H9 (cell line): Measurements from ENCODE around the gene SPATA2L. TPM values are rescaled to one million over a fixed set of nuclear protein-coding genes. Genes with fewer than 3 reads are reported as not detected.

Experiments
- DNase-seq: peaks from one replicate; pipeline ENCODE4 v3.0.0-alpha.2; 2017
- H2AFZ ChIP-seq: one replicate; pipeline ENCODE4 v1.6.1; 2013; ENCODE audit warnings: mild to moderate bottlenecking, low read length, control low read depth, moderate library complexity
- H2AK5ac ChIP-seq: 2 replicates; pipeline ENCODE4 v1.6.1; 2013; ENCODE audit warnings: low read length, control low read depth, mixed read lengths; ENCODE audit not compliant: insufficient read length
- H2BK120ac ChIP-seq: one replicate; pipeline ENCODE4 v1.6.1; 2013; ENCODE audit warnings: low read depth, mild to moderate bottlenecking, low read length, control low read depth, inconsistent platforms; ENCODE audit not compliant: poor library complexity, severe bottlenecking
- H2BK12ac ChIP-seq: 2 replicates; pipeline ENCODE4 v1.6.1; 2013; ENCODE audit warnings: low read length, control low read depth, mixed read lengths, low read depth; ENCODE audit not compliant: insufficient read length
- H2BK15ac ChIP-seq: 2 replicates; pipeline ENCODE4 v1.6.1; 2013; ENCODE audit warnings: low read depth, low read length, control low read depth
- H2BK20ac ChIP-seq: one replicate; pipeline ENCODE4 v1.6.1; 2013; ENCODE audit warnings: low read depth, mild to moderate bottlenecking, low read length, control low read depth, inconsistent platforms; ENCODE audit not compliant: poor library complexity, severe bottlenecking
- H2BK5ac ChIP-seq: 2 replicates; pipeline ENCODE4 v1.6.1; 2013; ENCODE audit warnings: low read length, control low read depth, mixed read lengths; ENCODE audit not compliant: insufficient read length
- H3K14ac ChIP-seq: 2 replicates; pipeline ENCODE4 v1.6.1; 2013; ENCODE audit warnings: low read length, control low read depth; ENCODE audit not compliant: insufficient read depth
- H3K18ac ChIP-seq: 2 replicates; pipeline ENCODE4 v1.6.1; 2013; ENCODE audit warnings: low read depth, mild to moderate bottlenecking, mixed read lengths, low read length, control low read depth; ENCODE audit not compliant: insufficient read length
- H3K23ac ChIP-seq: 2 replicates; pipeline ENCODE4 v1.6.1; 2013; ENCODE audit warnings: low read length, control low read depth, mixed read lengths, low read depth; ENCODE audit not compliant: insufficient read length
- H3K23me2 ChIP-seq: 2 replicates; pipeline ENCODE4 v1.6.1; 2013; ENCODE audit warnings: low read depth, mild to moderate bottlenecking, mixed read lengths, low read length, control low read depth; ENCODE audit not compliant: insufficient read length, poor library complexity, severe bottlenecking
- H3K27ac ChIP-seq: 2 replicates; pipeline ENCODE4 v1.5.1; 2013; ENCODE audit warnings: low read length, control low read depth, mixed read lengths, low read depth; ENCODE audit not compliant: insufficient read length
- H3K27me3 ChIP-seq: 2 replicates; pipeline ENCODE4 v1.6.1; 2013; ENCODE audit warnings: low read length, control low read depth, inconsistent platforms; ENCODE audit not compliant: insufficient read depth
- H3K4ac ChIP-seq: 2 replicates; pipeline ENCODE4 v1.6.1; 2013; ENCODE audit warnings: low read depth, mild to moderate bottlenecking, control low read depth, inconsistent platforms, low read length, moderate library complexity
- H3K4me1 ChIP-seq: 2 replicates; pipeline ENCODE4 v1.6.1; 2013; ENCODE audit warnings: low read length, control low read depth, inconsistent platforms; ENCODE audit not compliant: insufficient read depth
- H3K4me2 ChIP-seq: 2 replicates; pipeline ENCODE4 v1.6.1; 2013; ENCODE audit warnings: low read length, control low read depth, mixed read lengths; ENCODE audit not compliant: insufficient read length, insufficient read depth
- H3K56ac ChIP-seq: 2 replicates; pipeline ENCODE4 v1.6.1; 2013; ENCODE audit warnings: low read depth, mild to moderate bottlenecking, mixed read lengths, low read length, control low read depth; ENCODE audit not compliant: insufficient read length
- H3K79me1 ChIP-seq: 2 replicates; pipeline ENCODE4 v1.6.1; 2013; ENCODE audit warnings: low read depth, mild to moderate bottlenecking, moderate library complexity, low read length, control low read depth, inconsistent platforms; ENCODE audit not compliant: insufficient read depth, poor library complexity, severe bottlenecking
- H3K79me2 ChIP-seq: 2 replicates; pipeline ENCODE4 v1.6.1; 2013; ENCODE audit warnings: low read length, control low read depth, inconsistent platforms; ENCODE audit not compliant: insufficient read depth
- H3K9ac ChIP-seq: 2 replicates; pipeline ENCODE4 v1.6.1; 2013; ENCODE audit warnings: low read length, control low read depth, mixed read lengths; ENCODE audit not compliant: insufficient read length; ENCODE audit errors: extremely low read depth
- H3K9me3 ChIP-seq: one replicate; pipeline ENCODE4 v1.6.1; 2013; ENCODE audit warnings: low read depth, low read length, inconsistent platforms; ENCODE audit not compliant: control insufficient read depth
- H3T11ph ChIP-seq: one replicate; pipeline ENCODE4 v1.6.1; 2013; ENCODE audit warnings: mild to moderate bottlenecking, low read length, control low read depth, inconsistent platforms
- H4K20me1 ChIP-seq: one replicate; pipeline ENCODE4 v1.6.1; 2013; ENCODE audit not compliant: control insufficient read depth, insufficient read length, insufficient read depth
- H4K5ac ChIP-seq: 2 replicates; pipeline ENCODE4 v1.6.1; 2013; ENCODE audit warnings: low read depth, mild to moderate bottlenecking, mixed read lengths, low read length, control low read depth; ENCODE audit not compliant: insufficient read length
- H4K8ac ChIP-seq: replicated peaks from 2 replicates; pipeline ENCODE4 v1.6.1; 2013; ENCODE audit warnings: low read length, control low read depth, mixed read lengths, low read depth; ENCODE audit not compliant: insufficient read length
- H4K91ac ChIP-seq: 2 replicates; pipeline ENCODE4 v1.6.1; 2013; ENCODE audit warnings: low read depth, mild to moderate bottlenecking, moderate library complexity, mixed read lengths, low read length, control low read depth; ENCODE audit not compliant: insufficient read length
- H3K27ac Mint-ChIP-seq, 3 experiments: 2 replicates in 2 of 3; 3 replicates in 1 of 3; pipeline ENCODE4 v1.8.0; 2020 to 2021; ENCODE audit warnings: mixed read lengths in 3 of 3, mild to moderate bottlenecking in 1 of 3, moderate library complexity in 1 of 3
- H3K27me3 Mint-ChIP-seq: 2 replicates; pipeline ENCODE4 v1.8.0; 2021; ENCODE audit warnings: low read depth, mild to moderate bottlenecking, moderate library complexity, mixed read lengths
- H3K36me3 Mint-ChIP-seq, 3 experiments: 2 replicates in 2 of 3; 3 replicates in 1 of 3; pipeline ENCODE4 v1.8.0; 2020 to 2021; ENCODE audit warnings: low read depth in 3 of 3, mixed read lengths in 3 of 3; ENCODE audit not compliant: insufficient read depth in 1 of 3
- H3K4me1 Mint-ChIP-seq, 2 experiments: 2 replicates each; pipeline ENCODE4 v1.8.0; 2020; ENCODE audit warnings: mixed read lengths in 2 of 2
- H3K4me3 Mint-ChIP-seq, 2 experiments: 2 replicates in 1 of 2; 3 replicates in 1 of 2; pipeline ENCODE4 v1.8.0; 2020 to 2021; ENCODE audit warnings: mild to moderate bottlenecking in 2 of 2, mixed read lengths in 2 of 2, moderate library complexity in 1 of 2
- H3K9me3 Mint-ChIP-seq, 2 experiments: 2 replicates in 1 of 2; 3 replicates in 1 of 2; pipeline ENCODE4 v1.8.0; 2020; ENCODE audit warnings: mild to moderate bottlenecking in 2 of 2, mixed read lengths in 2 of 2, moderate library complexity in 1 of 2
- WGBS: extraction: QIAGEN DNeasy Blood & Tissue Kit; methylation state at CpG from one replicate; pipeline ENCODE4 v1.1.7; 2013; ENCODE audit warnings: missing lambda C conversion rate, low lambda C conversion rate, mixed read lengths; ENCODE audit not compliant: insufficient read length; ENCODE audit errors: extremely low coverage; 5-methylcytosine and 5-hydroxymethylcytosine counted together
- total RNA-seq: library from RNA; stranded (reverse); gene quantifications from 2 replicates; pipeline ENCODE4 v1.2.1, GENCODE V29; 2021
- TF ChIP-seq, protein P1 (sequence below): fragments of 200-600 bp; sonication (generic); conservative IDR thresholded peaks from 3 replicates; pipeline ENCODE4 v1.8.0; 2021; ENCODE audit warnings: antibody characterized with exemption, mild to moderate bottlenecking

Gene SPATA2L
- total RNA-seq, 1 experiment from 2014 or later: 27.1 TPM

DNA sequence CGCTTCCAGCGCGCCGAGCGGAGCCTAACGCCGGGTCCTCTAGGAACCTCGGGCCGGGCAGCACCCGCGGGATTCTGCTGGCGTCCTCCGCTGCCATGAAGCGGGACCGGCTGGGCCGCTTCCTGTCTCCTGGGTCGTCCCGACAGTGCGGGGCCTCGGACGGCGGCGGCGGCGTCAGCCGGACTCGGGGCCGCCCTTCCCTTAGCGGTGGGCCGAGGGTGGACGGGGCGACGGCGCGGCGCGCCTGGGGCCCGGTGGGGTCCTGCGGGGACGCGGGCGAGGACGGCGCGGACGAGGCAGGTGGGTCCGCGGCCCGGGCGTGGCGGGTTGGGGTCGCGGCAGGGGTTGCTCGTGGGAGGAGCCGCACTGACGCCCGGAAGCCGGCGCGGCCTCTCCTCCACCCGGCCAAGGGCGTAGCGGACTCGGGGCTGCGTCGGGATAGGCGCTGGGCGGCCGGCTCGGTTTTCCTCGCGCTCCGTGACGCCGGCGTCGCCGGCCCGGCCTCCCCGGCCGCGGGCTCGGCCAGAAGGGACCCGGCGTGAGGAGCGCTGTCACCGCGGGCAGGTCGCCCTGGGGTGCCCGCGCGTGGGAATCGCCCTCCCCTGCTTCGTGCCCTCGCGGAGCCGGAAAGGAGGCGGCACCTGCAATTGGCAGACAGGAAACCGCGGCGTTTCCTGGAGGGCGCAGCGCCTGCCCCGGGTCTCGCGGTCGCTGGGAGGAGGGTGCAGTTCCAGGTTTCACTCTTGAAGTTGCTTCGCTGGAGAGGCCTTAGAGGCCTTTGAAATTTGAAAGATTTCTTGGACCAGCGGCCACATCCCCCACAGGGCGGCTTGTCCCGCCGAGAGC, 20.3 kb upstream of the SPATA2L start:
- Histone ChIP-seq H4K91ac (no peak overlapping the region), H3K79me2 (no peaks in the 10 kb centered on the region), H4K5ac (no peak overlapping the region), H3K9ac (no peak overlapping the region), H4K8ac (no peak overlapping the region), H2BK15ac (no peak overlapping the region), H3K9me3 (no peaks in the 10 kb centered on the region), H2BK5ac (no peak overlapping the region), H3T11ph (no peak overlapping the region), H2AK5ac (no peak overlapping the region), H2BK120ac (no peak overlapping the region), H2AFZ (no peak overlapping the region), H3K79me1 (no peaks in the 10 kb centered on the region), H3K14ac (no peak overlapping the region), H3K27me3 (peaks cover 9% of the 10 kb centered on the region; the same call in 1 of the 2 replicates), H3K27ac (no peak overlapping the region), H4K20me1 (no peaks in the 10 kb centered on the region), H3K4me1 (no peaks in the 10 kb centered on the region), H3K23me2 (peaks cover 18% of the 10 kb centered on the region), H3K4ac (no peak overlapping the region), H2BK12ac (no peak overlapping the region), H3K4me2 (peak overlapping the region; percentile 64), H3K18ac (no peak overlapping the region), H3K23ac (no peak overlapping the region), H2BK20ac (no peak overlapping the region), H3K56ac (no peak overlapping the region)
- Mint-ChIP-seq H3K27ac (no peak overlapping the region), H3K4me3 (peak overlapping the region; percentile 76), H3K4me1 (peaks cover 14 to 15% of the 10 kb centered on the region in 2 experiments), H3K27me3 (peaks cover 52% of the 10 kb centered on the region), H3K9me3 (no peaks in the 10 kb centered on the region), H3K36me3 (peaks cover 24 to 36% (median 30%) of the 10 kb centered on the region in 3 experiments)
- TF ChIP-seq, protein P1, sequence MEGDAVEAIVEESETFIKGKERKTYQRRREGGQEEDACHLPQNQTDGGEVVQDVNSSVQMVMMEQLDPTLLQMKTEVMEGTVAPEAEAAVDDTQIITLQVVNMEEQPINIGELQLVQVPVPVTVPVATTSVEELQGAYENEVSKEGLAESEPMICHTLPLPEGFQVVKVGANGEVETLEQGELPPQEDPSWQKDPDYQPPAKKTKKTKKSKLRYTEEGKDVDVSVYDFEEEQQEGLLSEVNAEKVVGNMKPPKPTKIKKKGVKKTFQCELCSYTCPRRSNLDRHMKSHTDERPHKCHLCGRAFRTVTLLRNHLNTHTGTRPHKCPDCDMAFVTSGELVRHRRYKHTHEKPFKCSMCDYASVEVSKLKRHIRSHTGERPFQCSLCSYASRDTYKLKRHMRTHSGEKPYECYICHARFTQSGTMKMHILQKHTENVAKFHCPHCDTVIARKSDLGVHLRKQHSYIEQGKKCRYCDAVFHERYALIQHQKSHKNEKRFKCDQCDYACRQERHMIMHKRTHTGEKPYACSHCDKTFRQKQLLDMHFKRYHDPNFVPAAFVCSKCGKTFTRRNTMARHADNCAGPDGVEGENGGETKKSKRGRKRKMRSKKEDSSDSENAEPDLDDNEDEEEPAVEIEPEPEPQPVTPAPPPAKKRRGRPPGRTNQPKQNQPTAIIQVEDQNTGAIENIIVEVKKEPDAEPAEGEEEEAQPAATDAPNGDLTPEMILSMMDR: no peak
- no peak for DNase-seq
- no CpG with 5 or more reads among the region's 112 CpGs for WGBS
